Cortex of kidney (tissue), 1 donor: ENCODE results near the gene CAMP.
"Not testable (repeated sequence)": the region's sequence is repeated elsewhere in the genome, so short reads cannot be mapped to it uniquely, and the experiment has no call there.

Source experiments
- DNase-seq: peaks from one replicate; lab custom pipeline; 2025; lab: John Stamatoyannopoulos, UW

CAMP gene

DNA sequence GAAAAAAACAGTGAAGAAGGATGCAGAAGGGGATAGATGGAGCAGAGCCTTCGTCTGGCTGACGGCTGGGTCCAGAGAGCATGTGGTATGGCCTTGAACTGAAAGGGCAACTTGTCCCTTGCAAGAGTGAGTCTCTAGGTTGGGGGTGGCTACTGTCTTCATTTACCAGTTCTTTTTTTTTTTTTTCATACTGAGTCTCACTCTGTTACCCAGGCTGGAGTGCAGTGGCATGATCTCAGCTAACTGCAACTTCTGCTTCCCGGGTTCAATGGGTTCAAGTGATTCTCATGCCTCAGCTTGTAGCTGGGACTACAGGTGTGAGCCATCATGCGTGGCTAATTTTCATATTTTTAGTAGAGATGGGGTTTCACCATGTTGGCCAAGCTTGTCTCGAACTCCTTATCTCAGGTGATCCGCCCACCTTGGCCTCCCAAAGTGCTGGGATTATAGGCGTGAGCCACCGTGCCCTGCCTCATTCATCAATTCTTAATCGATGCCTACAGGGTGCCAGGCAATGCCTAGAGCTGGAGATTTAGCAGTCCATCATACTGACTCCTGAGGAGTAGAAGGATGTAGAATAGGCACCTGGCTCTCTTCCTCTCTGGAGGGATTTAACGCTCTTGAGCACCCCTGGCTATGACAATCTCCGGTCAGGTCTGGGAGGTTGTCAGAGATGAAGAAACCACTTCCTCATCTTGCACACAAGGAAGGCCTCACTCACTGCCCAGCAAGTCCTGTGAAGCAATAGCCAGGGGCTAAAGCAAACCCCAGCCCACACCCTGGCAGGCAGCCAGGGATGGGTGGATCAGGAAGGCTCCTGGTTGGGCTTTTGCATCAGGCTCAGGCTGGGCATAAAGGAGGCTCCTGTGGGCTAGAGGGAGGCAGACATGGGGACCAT is at the start of gene CAMP:
Gene CAMP, plus strand, starts transcription at position 880 of the 898 bp plus-strand sequence. Its CDS starts 17 bp downstream, at position 897.
- no peak for DNase-seq

- no peak for DNase-seq
Measured at GRCh38 chr3:48178072-48178471, 45.2 kb upstream of the CAMP start.

DNA sequence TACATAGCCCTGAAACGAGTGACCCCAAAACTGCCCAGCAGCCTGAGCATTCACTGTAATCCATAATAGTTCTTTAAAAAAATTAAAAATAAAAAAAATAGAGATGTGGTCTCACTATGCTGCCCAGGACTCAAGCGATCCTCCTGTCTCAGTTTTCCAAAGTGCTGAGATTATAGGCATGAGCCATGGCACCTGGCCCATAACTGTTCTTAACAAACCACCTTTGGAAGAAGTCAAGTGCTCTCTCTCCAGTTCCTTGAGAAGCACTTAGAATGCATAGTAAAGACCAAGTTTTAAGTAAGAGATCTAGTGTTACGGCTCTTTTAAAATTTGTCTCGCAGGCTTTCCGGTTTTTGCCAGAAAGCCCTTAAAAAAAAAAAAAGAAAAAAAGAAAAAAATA is 43.3 kb upstream of the CAMP start:
- no peak for DNase-seq

DNA sequence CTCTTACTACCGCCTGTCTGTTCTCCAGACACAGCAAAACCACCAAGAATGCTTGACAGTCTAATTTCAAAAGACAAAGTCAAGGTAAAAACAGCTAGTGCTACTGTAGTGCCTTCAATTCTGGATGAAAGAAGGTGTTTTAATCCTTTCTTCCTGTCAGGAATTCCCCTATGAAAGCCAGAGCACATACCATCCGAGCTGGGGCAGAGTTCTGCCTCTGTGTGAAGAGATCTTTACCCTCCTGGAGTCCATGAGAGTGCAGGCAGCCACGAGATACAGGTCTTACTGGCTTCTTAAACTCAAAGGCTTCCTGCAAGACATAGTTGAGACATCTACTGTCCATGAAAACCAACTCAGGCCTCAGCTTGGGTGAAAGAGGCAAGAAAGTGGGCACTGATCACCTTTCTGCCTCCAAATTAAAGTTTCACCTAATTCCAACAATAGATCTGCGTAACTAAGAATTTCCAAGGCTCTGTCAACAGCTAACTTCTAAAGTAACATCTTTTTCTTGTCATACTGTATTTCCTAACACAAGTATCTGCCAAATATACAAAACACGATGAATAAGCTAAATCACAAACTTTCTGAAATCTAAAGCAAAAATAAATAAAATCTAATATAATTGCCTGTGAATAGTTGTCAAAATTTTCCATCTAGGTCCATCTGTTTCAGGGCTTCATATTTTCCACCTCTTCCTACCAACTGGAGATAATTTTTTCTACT is 42.6 kb upstream of the CAMP start:
- no peak for DNase-seq

- DNase-seq: no peak
Measured at GRCh38 chr3:48184299-48184698, 39.0 kb upstream of the CAMP start.

DNA sequence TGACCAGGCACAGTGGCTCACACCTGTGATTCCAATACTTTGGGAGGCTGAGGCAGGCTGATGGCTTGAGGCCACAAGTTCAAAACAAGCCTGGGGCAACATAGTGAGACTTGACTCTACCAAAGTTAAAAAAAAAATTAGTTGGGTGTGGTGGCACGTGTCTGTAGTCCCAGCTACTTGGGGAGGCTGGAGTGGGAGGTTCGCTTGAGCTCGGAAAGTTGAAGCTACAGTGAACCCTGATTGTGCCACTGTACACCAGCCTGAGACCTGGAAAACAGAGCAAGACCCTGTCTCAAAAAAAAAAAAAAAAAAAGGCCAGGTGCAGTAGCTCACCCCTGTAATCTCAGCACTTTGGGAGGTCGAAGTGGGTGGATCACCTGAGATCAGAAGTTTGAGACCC is 38.2 kb upstream of the CAMP start:
- DNase-seq: no peak

GRCh38 chr3:48186631-48187300 is 36.5 kb upstream of the CAMP start:
- DNase-seq: no peak

- no peak for DNase-seq
Measured at GRCh38 chr3:48187301-48187578, 36.1 kb upstream of the CAMP start.

- DNase-seq: no peak
Measured at GRCh38 chr3:48187579-48188265, 35.6 kb upstream of the CAMP start.

GRCh38 chr3:48188266-48189201 is 34.8 kb upstream of the CAMP start, which contains the start of gene CDC25A:
CDC25A (minus strand) TSS chr3:48188417; CDS start chr3:48187947, 470 bp downstream.
- peak; percentile 49 for DNase-seq

GRCh38 chr3:48189321-48189720 is 34.0 kb upstream of the CAMP start:
- DNase-seq: no peak

GRCh38 chr3:48190911-48191310 is 32.4 kb upstream of the CAMP start:
- no peak for DNase-seq

DNA sequence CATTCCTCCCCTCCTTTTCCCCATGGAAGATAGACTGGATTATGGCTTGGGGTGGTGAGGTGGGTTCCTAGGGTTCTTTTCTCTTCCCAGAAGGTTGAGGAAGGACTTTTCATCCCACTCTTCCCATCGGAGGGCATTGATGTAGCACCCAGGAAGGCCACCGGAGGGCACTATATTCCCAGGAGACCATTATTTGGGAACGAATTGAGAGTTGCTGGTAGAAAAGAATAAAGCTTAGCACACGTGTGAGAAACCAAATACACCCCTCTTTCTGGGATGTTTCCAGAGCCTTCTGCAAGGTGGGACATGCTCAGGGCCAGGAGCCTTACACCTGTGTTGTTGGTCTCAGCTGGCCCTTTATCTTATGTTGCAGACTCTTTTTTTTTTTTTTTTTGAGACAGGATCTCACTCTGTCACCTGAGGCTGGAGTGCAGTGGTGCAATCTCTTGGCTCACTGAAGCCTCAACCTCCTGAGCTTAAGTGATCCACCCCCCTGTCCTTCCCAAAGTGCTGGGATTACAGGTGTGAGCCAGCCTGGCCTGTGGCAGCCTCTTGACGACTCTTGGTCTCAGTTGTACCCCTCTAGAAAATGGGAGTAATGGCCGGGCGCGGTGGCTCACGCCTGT is 28.7 kb upstream of the CAMP start:
- DNase-seq: no peak

GRCh38 chr3:48196611-48197010 is 26.7 kb upstream of the CAMP start:
- DNase-seq: no peak

DNA sequence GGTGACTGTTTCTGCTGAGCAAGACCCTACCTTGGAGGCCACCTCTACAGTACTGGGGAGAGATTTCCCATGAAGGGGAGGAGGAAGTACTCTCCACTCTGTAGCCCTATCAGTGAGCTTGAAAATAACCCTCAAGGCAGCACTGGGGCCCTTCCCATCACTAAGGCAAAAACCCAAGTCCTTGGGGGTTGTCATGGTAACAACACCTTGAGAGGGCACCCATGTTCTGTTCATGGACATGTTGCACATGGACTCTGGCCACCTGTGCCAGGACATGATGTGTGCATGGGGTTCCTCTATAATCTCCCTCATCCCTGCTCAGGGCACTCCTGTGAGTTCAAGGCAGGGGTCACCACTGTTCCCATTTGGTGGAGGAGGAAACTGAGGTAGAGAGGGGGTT is 24.2 kb upstream of the CAMP start:
- DNase-seq: no peak

DNA sequence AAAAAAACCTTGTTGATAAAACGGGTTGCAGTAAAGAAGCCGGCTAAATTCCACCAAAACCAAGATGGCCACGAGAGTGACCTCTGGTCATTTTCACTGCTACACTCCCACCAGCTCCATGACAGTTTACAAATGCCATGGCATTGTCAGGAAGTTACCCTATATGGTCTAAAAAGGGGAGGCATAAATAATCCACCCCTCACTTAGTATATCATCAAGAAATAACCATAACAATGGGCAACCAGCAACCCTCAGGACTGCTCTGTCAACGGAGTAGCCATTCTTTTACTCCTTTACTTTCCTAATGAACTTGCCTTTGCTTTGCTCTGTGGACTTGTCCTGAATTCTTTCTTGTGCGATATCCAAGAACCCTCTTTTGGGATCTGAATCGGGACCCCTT is 20.7 kb upstream of the CAMP start:
- no peak for DNase-seq

DNA sequence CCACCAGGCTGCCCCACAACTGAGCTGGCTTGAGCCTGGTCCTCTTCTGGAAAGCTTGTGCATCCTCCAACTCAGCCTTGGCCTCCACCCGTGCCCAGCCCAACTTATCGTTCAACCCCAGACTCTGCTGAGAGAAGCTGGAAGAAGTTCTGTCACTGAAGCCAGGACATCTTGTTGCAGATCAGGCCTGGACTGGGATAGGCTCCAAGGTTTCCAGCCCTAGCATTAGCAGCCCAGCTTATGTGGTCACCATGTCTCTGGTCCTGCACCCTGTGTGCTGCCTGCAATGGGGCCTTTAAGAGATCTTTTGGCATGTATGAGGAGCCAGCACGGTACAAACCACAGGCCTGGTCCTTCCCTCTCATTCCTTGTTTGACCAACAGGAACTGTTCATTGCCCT is 15.2 kb upstream of the CAMP start:
- no peak for DNase-seq

- DNase-seq: no peak
Measured at GRCh38 chr3:48209445-48209844, 13.8 kb upstream of the CAMP start.

DNA sequence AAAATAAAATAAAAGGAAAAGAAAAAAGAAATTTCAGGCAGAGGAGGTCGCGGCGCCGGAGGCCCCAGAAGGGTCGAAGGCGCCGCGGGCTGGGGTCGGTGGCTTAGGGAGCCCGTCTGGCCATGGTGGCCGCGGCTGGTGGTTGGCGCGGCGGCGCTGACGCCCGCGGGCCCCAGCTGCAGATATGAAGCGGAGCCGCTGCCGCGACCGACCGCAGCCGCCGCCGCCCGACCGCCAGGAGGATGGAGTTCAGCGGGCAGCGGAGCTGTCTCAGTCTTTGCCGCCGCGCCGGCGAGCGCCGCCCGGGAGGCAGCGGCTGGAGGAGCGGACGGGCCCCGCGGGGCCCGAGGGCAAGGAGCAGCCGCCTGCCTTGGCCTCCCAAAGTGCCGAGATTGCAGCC is 12.8 kb upstream of the CAMP start:
- not testable (repeated sequence) for DNase-seq

DNA sequence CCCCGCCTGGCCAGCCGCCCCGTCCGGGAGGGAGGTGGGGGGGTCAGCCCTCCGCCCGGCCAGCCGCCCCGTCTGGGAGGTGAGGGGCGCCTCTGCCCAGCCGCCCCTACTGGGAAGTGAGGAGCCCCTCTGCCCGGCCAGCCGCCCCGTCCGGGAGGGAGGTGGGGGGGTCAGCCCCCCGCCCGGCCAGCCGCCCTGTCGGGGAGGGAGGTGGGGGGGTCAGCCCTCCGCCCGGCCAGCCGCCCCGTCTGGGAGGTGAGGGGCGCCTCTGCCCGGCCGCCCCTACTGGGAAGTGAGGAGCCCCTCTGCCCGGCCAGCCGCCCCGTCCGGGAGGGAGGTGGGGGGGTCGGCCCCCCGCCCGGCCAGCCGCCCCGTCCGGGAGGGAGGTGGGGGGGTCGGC is 11.5 kb upstream of the CAMP start:
- DNase-seq: not testable (repeated sequence)

GRCh38 chr3:48214225-48214624 is 9.1 kb upstream of the CAMP start:
- no peak for DNase-seq
